Measurements from ENCODE around the gene VAV3. TPM values are rescaled to one million over a fixed set of nuclear protein-coding genes. Genes with fewer than 3 reads are reported as not detected.

The VAV3 gene
- total and polyA plus RNA-seq, 4 experiments from 2014 or later, result 0.43 to 2.9 (median 1.8) TPM

GRCh38 chr1:107777664-107778047 lies 187.3 kb downstream of the VAV3 start:
- Mint-ChIP-seq H3K27me3 (no peaks in the 10 kb centered on the region), H3K27ac (no peak overlapping the region), H3K4me1 (peaks cover 0 to 3% (median 0%) of the 10 kb centered on the region in 4 donors), H3K9me3 (no peaks in the 10 kb centered on the region), H3K4me3 (no peak overlapping the region), H3K36me3 (no peaks in the 10 kb centered on the region)
- no peaks in the 10 kb centered on the region for H3K9me3 ChIP-seq (ENCODE audit: control insufficient read depth in 1 of 2, low read length in 2 of 2)
- H3K27ac ChIP-seq (ENCODE audit: low read depth, low read length), result no peak overlapping the region
- no peak for DNase-seq
- CTCF ChIA-PET (ENCODE audit: partially characterized antibody), result interaction anchor here (1.5 to 21.8 kb wide), 2 partner anchors 13 to 346 kb away, joined by 4 to 614 read pairs; no protein-coding TSS in a partner anchor
- no peaks in the 10 kb centered on the region for H3K27me3 ChIP-seq (ENCODE audit: insufficient read depth, low read length)
- no peaks in the 10 kb centered on the region for H3K4me1 ChIP-seq (ENCODE audit: insufficient read depth, low read length)
- POLR2A ChIA-PET (ENCODE audit: partially characterized antibody), result interaction anchor here (0.6 kb wide), 1 partner anchor 21 kb away, joined by 3 read pairs; no protein-coding TSS in a partner anchor
- H3K36me3 ChIP-seq (ENCODE audit: insufficient read depth, low read length), result no peaks in the 10 kb centered on the region
- no peak overlapping the region for H3K4me3 ChIP-seq (ENCODE audit: low read length in 2 of 2)
- intact Hi-C loops (cut with micrococcal nuclease), result no loop called here

GRCh38 chr1:107776900-107777663 lies 187.9 kb downstream of the VAV3 start:
- no peak overlapping the region for H3K27ac ChIP-seq (ENCODE audit: low read depth, low read length)
- Mint-ChIP-seq H3K27me3 (no peaks in the 10 kb centered on the region), H3K9me3 (no peaks in the 10 kb centered on the region), H3K4me1 (peaks cover 0 to under 1% (median 0%) of the 10 kb centered on the region in 4 donors), H3K36me3 (no peaks in the 10 kb centered on the region), H3K27ac (no peak overlapping the region), H3K4me3 (no peak overlapping the region)
- H3K27me3 ChIP-seq (ENCODE audit: insufficient read depth, low read length), result no peaks in the 10 kb centered on the region
- no peaks in the 10 kb centered on the region for H3K4me1 ChIP-seq (ENCODE audit: insufficient read depth, low read length)
- DNase-seq, result no peak
- no peaks in the 10 kb centered on the region for H3K36me3 ChIP-seq (ENCODE audit: insufficient read depth, low read length)
- ChIA-PET CTCF (ENCODE audit: partially characterized antibody) (interaction anchor here (1.5 to 21.8 kb wide), 2 partner anchors 13 to 347 kb away, joined by 4 to 614 read pairs; no protein-coding TSS in a partner anchor), POLR2A (ENCODE audit: partially characterized antibody) (no interaction called here)
- H3K4me3 ChIP-seq (ENCODE audit: low read length in 2 of 2), result no peak overlapping the region
- intact Hi-C loops (cut with micrococcal nuclease), result no loop called here
- no peaks in the 10 kb centered on the region for H3K9me3 ChIP-seq (ENCODE audit: control insufficient read depth in 1 of 2, low read length in 2 of 2)

- no peaks in the 10 kb centered on the region for H3K27me3 ChIP-seq (ENCODE audit: insufficient read depth, low read length)
- H3K4me1 ChIP-seq (ENCODE audit: insufficient read depth, low read length), result no peaks in the 10 kb centered on the region
- H3K4me3 Mint-ChIP-seq, result no peak overlapping the region
- no peaks in the 10 kb centered on the region for H3K27me3 Mint-ChIP-seq
- no peaks in the 10 kb centered on the region for H3K9me3 ChIP-seq (ENCODE audit: control insufficient read depth in 1 of 2, low read length in 2 of 2)
- no peak overlapping the region for H3K27ac ChIP-seq (ENCODE audit: low read depth, low read length)
- intact Hi-C loops (cut with micrococcal nuclease), result no loop called here
- no peaks in the 10 kb centered on the region for H3K4me1 Mint-ChIP-seq
- no peaks in the 10 kb centered on the region for H3K9me3 Mint-ChIP-seq
- no peaks in the 10 kb centered on the region for H3K36me3 ChIP-seq (ENCODE audit: insufficient read depth, low read length)
- ChIA-PET POLR2A (ENCODE audit: partially characterized antibody) (no interaction called here), CTCF (ENCODE audit: partially characterized antibody) (interaction anchor here (21.8 kb wide), 1 partner anchor 353 kb away, joined by 614 read pairs; no protein-coding TSS in a partner anchor)
- DNase-seq, result no peak
- no peak overlapping the region for H3K27ac Mint-ChIP-seq
- H3K4me3 ChIP-seq (ENCODE audit: low read length in 2 of 2), result no peak overlapping the region
- peaks cover 9 to 10% of the 10 kb centered on the region in 2 donors for H3K36me3 Mint-ChIP-seq
Measured at GRCh38 chr1:107771377-107771776, 193.6 kb downstream of the VAV3 start.

- no peaks in the 10 kb centered on the region for H3K4me1 Mint-ChIP-seq
- Histone ChIP-seq H3K4me1 (ENCODE audit: insufficient read depth, low read length) (no peaks in the 10 kb centered on the region), H3K4me3 (ENCODE audit: low read length in 2 of 2) (no peak overlapping the region), H3K27ac (ENCODE audit: low read depth, low read length) (no peak overlapping the region), H3K36me3 (ENCODE audit: insufficient read depth, low read length) (no peaks in the 10 kb centered on the region), H3K9me3 (ENCODE audit: control insufficient read depth in 1 of 2, low read length in 2 of 2) (no peaks in the 10 kb centered on the region), H3K27me3 (ENCODE audit: insufficient read depth, low read length) (no peaks in the 10 kb centered on the region)
- intact Hi-C loops (cut with micrococcal nuclease), result no loop called here
- no peaks in the 10 kb centered on the region for H3K27me3 Mint-ChIP-seq
- no peaks in the 10 kb centered on the region for H3K9me3 Mint-ChIP-seq
- no peak for DNase-seq
- H3K36me3 Mint-ChIP-seq, result peaks cover 9 to 13% of the 10 kb centered on the region in 2 donors
- POLR2A ChIA-PET (ENCODE audit: partially characterized antibody), result no interaction called here
- H3K4me3 Mint-ChIP-seq, result no peak overlapping the region
- CTCF ChIA-PET (ENCODE audit: partially characterized antibody), result interaction anchor here (2.0 kb wide), 1 partner anchor 15 kb away, joined by 5 read pairs; no protein-coding TSS in a partner anchor
- peak overlapping the region in 1 of 7 donors; percentile 19 for H3K27ac Mint-ChIP-seq
Measured at GRCh38 chr1:107767156-107767582, 197.8 kb downstream of the VAV3 start.

- Histone ChIP-seq H3K27me3 (ENCODE audit: insufficient read depth, low read length) (no peaks in the 10 kb centered on the region), H3K4me3 (ENCODE audit: low read length in 2 of 2) (no peak overlapping the region), H3K4me1 (ENCODE audit: insufficient read depth, low read length) (no peaks in the 10 kb centered on the region), H3K36me3 (ENCODE audit: insufficient read depth, low read length) (no peaks in the 10 kb centered on the region), H3K9me3 (ENCODE audit: control insufficient read depth in 1 of 2, low read length in 2 of 2) (no peaks in the 10 kb centered on the region), H3K27ac (ENCODE audit: low read depth, low read length) (no peak overlapping the region)
- POLR2A ChIA-PET (ENCODE audit: partially characterized antibody), result no interaction called here
- intact Hi-C loops (cut with micrococcal nuclease), result no loop called here
- H3K27ac Mint-ChIP-seq, result no peak overlapping the region
- H3K9me3 Mint-ChIP-seq, result no peaks in the 10 kb centered on the region
- CTCF ChIA-PET (ENCODE audit: partially characterized antibody), result interaction anchor here (2.0 kb wide), 1 partner anchor 16 kb away, joined by 5 read pairs; no protein-coding TSS in a partner anchor
- no peak overlapping the region for H3K4me3 Mint-ChIP-seq
- no peaks in the 10 kb centered on the region for H3K27me3 Mint-ChIP-seq
- DNase-seq, result no peak
- no peaks in the 10 kb centered on the region for H3K4me1 Mint-ChIP-seq
- H3K36me3 Mint-ChIP-seq, result peaks cover 9 to 14% of the 10 kb centered on the region in 2 donors
Measured at GRCh38 chr1:107766533-107766932, 198.4 kb downstream of the VAV3 start.

GRCh38 chr1:107762751-107763390 lies 202.1 kb downstream of the VAV3 start:
- Mint-ChIP-seq H3K4me3 (no peak overlapping the region), H3K27me3 (no peaks in the 10 kb centered on the region), H3K9me3 (no peaks in the 10 kb centered on the region), H3K27ac (no peak overlapping the region), H3K36me3 (peaks cover 5 to 12% of the 10 kb centered on the region in 2 donors), H3K4me1 (no peaks in the 10 kb centered on the region)
- Histone ChIP-seq H3K9me3 (ENCODE audit: control insufficient read depth in 1 of 2, low read length in 2 of 2) (no peaks in the 10 kb centered on the region), H3K4me1 (ENCODE audit: insufficient read depth, low read length) (no peaks in the 10 kb centered on the region), H3K27ac (ENCODE audit: low read depth, low read length) (no peak overlapping the region), H3K27me3 (ENCODE audit: insufficient read depth, low read length) (no peaks in the 10 kb centered on the region), H3K36me3 (ENCODE audit: insufficient read depth, low read length) (no peaks in the 10 kb centered on the region), H3K4me3 (ENCODE audit: low read length in 2 of 2) (no peak overlapping the region)
- POLR2A ChIA-PET (ENCODE audit: partially characterized antibody), result no interaction called here
- DNase-seq, result no peak
- intact Hi-C loops (cut with micrococcal nuclease), result no loop called here
- CTCF ChIA-PET (ENCODE audit: partially characterized antibody), result no interaction called here

- intact Hi-C loops (cut with micrococcal nuclease), result no loop called here
- no peak overlapping the region for H3K27ac Mint-ChIP-seq
- Histone ChIP-seq H3K27ac (ENCODE audit: low read depth, low read length) (no peak overlapping the region), H3K27me3 (ENCODE audit: insufficient read depth, low read length) (no peaks in the 10 kb centered on the region), H3K36me3 (ENCODE audit: insufficient read depth, low read length) (no peaks in the 10 kb centered on the region), H3K9me3 (ENCODE audit: control insufficient read depth in 1 of 2, low read length in 2 of 2) (no peaks in the 10 kb centered on the region), H3K4me3 (ENCODE audit: low read length in 2 of 2) (no peak overlapping the region), H3K4me1 (ENCODE audit: insufficient read depth, low read length) (no peaks in the 10 kb centered on the region)
- no peaks in the 10 kb centered on the region for H3K4me1 Mint-ChIP-seq
- ChIA-PET CTCF (ENCODE audit: partially characterized antibody) (no interaction called here), POLR2A (ENCODE audit: partially characterized antibody) (no interaction called here)
- no peak overlapping the region for H3K4me3 Mint-ChIP-seq
- H3K36me3 Mint-ChIP-seq, result peaks cover 4 to 9% of the 10 kb centered on the region in 2 donors
- no peaks in the 10 kb centered on the region for H3K9me3 Mint-ChIP-seq
- no peak for DNase-seq
- no peaks in the 10 kb centered on the region for H3K27me3 Mint-ChIP-seq
Measured at GRCh38 chr1:107760065-107760464, 204.9 kb downstream of the VAV3 start.

All from CD4-positive, alpha-beta memory T cell (primary cell).